Right lobe of liver (tissue), 6 donors: ENCODE measurements around the gene RASSF1. TPM values are rescaled to one million over a fixed set of nuclear protein-coding genes. Genes with fewer than 3 reads are reported as not detected.
A peak's percentile ranks its signal among the peaks of the same experiment; 100 is the strongest.

ENCODE experiments used
- ATAC-seq, 4 donors: fragments of 200-7000 bp; cut with Tn5 transposase; one replicate each; pipeline ENCODE4 v1.9.1; 2020; ENCODE audit warnings: mild to moderate bottlenecking in 4 of 4, moderate library complexity in 4 of 4
- DNase-seq, 3 donors: peaks; one replicate each; pipeline ENCODE4 v3.0.0-alpha.2; 2020
- H3K27ac ChIP-seq, 3 donors: fragments of 200-600 bp; one replicate each; pipeline ENCODE4 v1.8.0; 2022
- H3K27me3 ChIP-seq, 2 donors: fragments of 200-600 bp; one replicate each; pipeline ENCODE4 v1.8.0; 2022
- H3K36me3 ChIP-seq, 4 donors: fragments of 200-600 bp; sonication (generic) in 1 of 4; one replicate each; pipeline versions ENCODE4 v1.5.1 to v1.8.0; 2017 to 2022; ENCODE audit warnings: control low read depth in 1 of 4
- H3K4me1 ChIP-seq, 4 donors: fragments of 200-600 bp; sonication (generic) in 1 of 4; one replicate each; pipeline versions ENCODE4 v1.5.1 to v1.8.0; 2017 to 2022; ENCODE audit warnings: control low read depth in 1 of 4
- H3K4me3 ChIP-seq, 3 donors: fragments of 200-600 bp; one replicate each; pipeline ENCODE4 v1.8.0; 2022
- H3K9me3 ChIP-seq, 4 donors: fragments of 200-600 bp; sonication (generic) in 1 of 4; one replicate each; pipeline versions ENCODE4 v1.5.1 to v1.8.0; 2017 to 2022; ENCODE audit warnings: control low read depth in 1 of 4
- CTCF ChIP-seq, 4 donors: fragments of 200-600 bp in 3 of 4; fragments of 450-650 bp in 1 of 4; IDR thresholded peaks; one replicate each; pipeline versions ENCODE4 v1.5.1 to v1.8.0; 2016 to 2022; ENCODE audit warnings: antibody characterized with exemption in 4 of 4, mild to moderate bottlenecking in 2 of 4
- POLR2A ChIP-seq: fragments of 450-650 bp; IDR thresholded peaks from one replicate; pipeline ENCODE4 v1.6.1; 2017; ENCODE audit warnings: antibody characterized with exemption, mild to moderate bottlenecking
- WGBS: methylation state at CpG from one replicate; pipeline ENCODE4 v1.1.6; 2018; ENCODE audit warnings: low coverage, low lambda C conversion rate; ENCODE audit not compliant: insufficient coverage; ENCODE audit errors: missing lambda C conversion rate; 5-methylcytosine and 5-hydroxymethylcytosine counted together
- intact Hi-C, 2 donors: fragments of 100-400 bp; cut with DNase I; formaldehyde crosslinking; loops; one replicate each; pipeline versions ENCODE4 v1.11.2 to v1.14.1; 2022
- total RNA-seq, 6 experiments: library from RNA; depleted of rRNA in 2 of 6; stranded (reverse); fragments of >200 nt in 2 of 6; fragmentation: NEBNext Ultra II Directional in 3 of 6; extraction: Animal tissue kit (Norgen Biotek cat#: 25700) in 3 of 6; gene quantifications; one replicate each; pipeline versions ENCODE4 v1.1.0 to v1.2.4, GENCODE V29; 2016 to 2023
- donor health status: DM: no; HTN: yes; CAD: no.
- donor health status: DM: no; HTN: no; CAD: no.
- donor health status: DM: no; HTN: no; CAD: no.
- donor health status: DM: no; HTN: yes; CAD: no.
- donor health status: DM: no; HTN: yes; CAD: no.

Gene RASSF1
- total RNA-seq, 6 experiments from 2014 or later = 5.2 to 17.8 (median 9.1) TPM

GRCh38 chr3:50292159-50293078 lies 48.2 kb downstream of the RASSF1 start, which contains the start of gene IFRD2:
IFRD2 (minus strand) TSS chr3:50292429; CDS start chr3:50292274, 155 bp downstream.
- DNase-seq = peak; percentile 98 to 99 (median 99)
- H3K27me3 ChIP-seq = no peaks in the 10 kb centered on the region
- intact Hi-C loops = no loop called here
- peaks cover 0 to 28% (median 11%) of the 10 kb centered on the region in 4 donors for H3K36me3 ChIP-seq
- peaks cover 0 to 13% (median 4%) of the 10 kb centered on the region in 4 donors for H3K4me1 ChIP-seq
- WGBS = under 1% methylated on average over 21 of the region's 67 CpGs
- no peaks in the 10 kb centered on the region for H3K9me3 ChIP-seq
- H3K4me3 ChIP-seq = peak within 1 kb of the TSS; percentile 63 to 91 (median 91)
- peak within 1 kb of the TSS; percentile 69 to 94 (median 90) for H3K27ac ChIP-seq
- no peak for TF ChIP-seq CTCF (IDR thresholded peaks at IDR 0.05)
- TF ChIP-seq POLR2A = peak; percentile 72
- peak; percentile 85 to 92 (median 92) for ATAC-seq

DNA sequence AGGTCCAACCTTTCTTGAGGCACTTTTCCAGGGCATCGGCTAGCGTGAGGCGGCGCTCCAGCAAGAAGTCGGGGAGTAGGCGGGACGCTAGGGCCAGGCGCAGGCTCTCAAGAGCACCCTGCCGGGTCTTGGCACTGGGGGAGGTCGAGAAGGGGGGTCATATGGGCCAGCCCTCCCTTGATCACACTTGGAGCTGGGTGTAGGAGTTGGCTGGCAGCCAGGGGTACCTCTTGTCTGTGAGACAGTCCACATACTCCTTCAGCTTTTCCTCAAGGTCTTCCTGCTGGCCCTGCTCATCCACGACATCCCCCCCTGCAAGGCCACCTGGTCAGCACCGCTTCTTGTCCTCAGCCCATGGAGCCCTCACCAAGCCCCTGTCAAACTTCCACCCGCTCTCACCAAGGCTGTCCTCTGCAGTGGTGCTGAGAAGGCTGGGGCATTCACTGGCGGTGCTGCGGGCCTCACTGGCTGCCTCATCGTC lies 50.4 kb downstream of the RASSF1 start:
- no peak overlapping the region for H3K4me3 ChIP-seq

DNA sequence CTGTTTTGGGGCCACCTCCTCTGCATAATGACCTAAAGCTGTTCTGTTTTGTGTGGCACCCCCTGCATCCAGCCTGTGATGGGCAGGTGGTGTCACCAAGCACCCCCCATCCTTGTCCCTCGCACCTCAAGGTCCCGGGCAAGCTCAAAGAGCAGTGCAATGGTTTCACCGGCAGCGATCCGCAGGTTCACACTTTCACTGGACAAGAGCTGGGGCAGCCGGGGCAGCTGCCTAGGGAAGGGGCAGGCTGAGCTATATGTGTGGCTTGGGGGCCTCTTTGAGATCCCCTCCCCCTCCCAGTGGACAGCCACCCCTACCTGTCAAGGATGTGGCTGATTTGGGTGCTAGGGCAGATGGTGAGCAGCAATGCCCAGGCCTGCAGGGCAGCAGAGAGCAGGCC lies 51.5 kb downstream of the RASSF1 start:
- H3K4me1 ChIP-seq = peaks cover 0 to 13% (median 4%) of the 10 kb centered on the region in 4 donors
- no peaks in the 10 kb centered on the region for H3K27me3 ChIP-seq
- no peaks in the 10 kb centered on the region for H3K9me3 ChIP-seq
- H3K36me3 ChIP-seq = peaks cover 0 to 29% (median 13%) of the 10 kb centered on the region in 4 donors
- intact Hi-C loops = no loop called here
- DNase-seq (no peak), ATAC-seq (no peak)
- WGBS = no CpG with 5 or more reads among the region's 6 CpGs
- H3K27ac ChIP-seq = no peak overlapping the region
- no peak overlapping the region for H3K4me3 ChIP-seq
- TF ChIP-seq CTCF (IDR thresholded peaks at IDR 0.05) = no peak
- no peak for TF ChIP-seq POLR2A

More for the DNA sequence above, 50.4 kb downstream of the RASSF1 start:
- no peak for TF ChIP-seq CTCF (IDR thresholded peaks at IDR 0.05)
- TF ChIP-seq POLR2A = no peak
- no peak for ATAC-seq
- H3K36me3 ChIP-seq = peaks cover 0 to 29% (median 13%) of the 10 kb centered on the region in 4 donors
- no peaks in the 10 kb centered on the region for H3K9me3 ChIP-seq
- peak in 1 of 3 donors; percentile 63 for DNase-seq
- peak overlapping the region in 1 of 3 donors; percentile 94 for H3K27ac ChIP-seq
- no peaks in the 10 kb centered on the region for H3K27me3 ChIP-seq
- 80% methylated on average over 1 of the region's 16 CpGs for WGBS
- intact Hi-C loops = no loop called here
- peaks cover 0 to 13% (median 4%) of the 10 kb centered on the region in 4 donors for H3K4me1 ChIP-seq

DNA sequence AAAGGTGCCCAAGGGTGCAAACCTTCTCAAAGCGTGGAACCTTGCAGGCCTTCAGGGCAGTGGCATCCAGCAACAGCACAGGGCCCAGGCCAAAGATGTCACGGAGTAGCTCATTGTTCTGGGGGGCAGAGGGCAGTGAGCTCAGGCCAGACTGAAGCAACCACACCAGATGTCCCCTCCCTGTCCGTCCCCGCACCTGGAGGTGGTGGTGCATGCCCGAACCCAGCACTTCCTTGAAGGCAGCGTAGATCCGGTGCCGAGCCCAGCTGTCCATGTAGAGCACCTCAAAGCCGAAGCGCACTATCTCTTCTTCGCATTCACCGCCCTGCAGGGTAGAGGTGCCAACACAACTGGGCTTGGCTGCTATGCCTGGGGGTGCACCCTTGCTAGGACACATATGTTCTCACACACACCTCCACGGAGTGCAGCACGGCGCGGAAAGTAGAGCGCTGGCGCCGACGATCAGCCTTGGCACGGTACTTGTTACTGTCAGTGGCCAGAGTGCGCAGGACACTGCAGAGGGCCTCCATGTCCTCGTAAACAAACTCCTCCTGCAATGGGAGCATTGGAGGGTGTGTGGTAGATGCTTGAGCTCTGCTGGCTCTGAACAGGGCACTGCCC lies 52.1 kb downstream of the RASSF1 start:
- Histone ChIP-seq H3K27ac (no peak overlapping the region), H3K27me3 (no peaks in the 10 kb centered on the region), H3K4me3 (no peak overlapping the region), H3K4me1 (peaks cover 0 to 13% (median 4%) of the 10 kb centered on the region in 4 donors), H3K9me3 (no peaks in the 10 kb centered on the region), H3K36me3 (peaks cover 0 to 29% (median 13%) of the 10 kb centered on the region in 4 donors)
- intact Hi-C loops = no loop called here
- 90% methylated on average over 2 of the region's 23 CpGs for WGBS
- DNase-seq (no peak), ATAC-seq (no peak)
- TF ChIP-seq CTCF (IDR thresholded peaks at IDR 0.05) = no peak
